Activated naive CD4-positive, alpha-beta T cell treated with anti-CD3 and anti-CD28 coated beads for 36 hours (primary cell): Measurements from ENCODE around the gene ARHGEF28. TPM values are rescaled to one million over a fixed set of nuclear protein-coding genes. Genes with fewer than 3 reads are reported as not detected.

Experiments used
- CTCF ChIA-PET: fragments of 350-600 bp; sonication (Branson Sonifier 250); formaldehyde crosslinking; loops from one replicate; lab custom pipeline; 2021; ENCODE audit warnings: antibody characterized with exemption; lab: Charles Lee
- DNase-seq: peaks from one replicate; pipeline ENCODE4 v3.0.0-alpha.2; 2020
- H3K27ac Mint-ChIP-seq: one replicate; pipeline ENCODE4 v1.8.0; 2021; ENCODE audit warnings: mild to moderate bottlenecking, mixed read lengths
- H3K27me3 Mint-ChIP-seq: one replicate; pipeline ENCODE4 v1.8.0; 2021; ENCODE audit warnings: low read depth, mixed read lengths
- H3K36me3 Mint-ChIP-seq: one replicate; pipeline ENCODE4 v1.8.0; 2021; ENCODE audit warnings: low read depth, mixed read lengths
- H3K4me1 Mint-ChIP-seq: one replicate; pipeline ENCODE4 v1.8.0; 2021; ENCODE audit warnings: low read depth, mixed read lengths
- H3K4me3 Mint-ChIP-seq: one replicate; pipeline ENCODE4 v1.8.0; 2021; ENCODE audit warnings: mild to moderate bottlenecking, moderate library complexity, mixed read lengths
- H3K9me3 Mint-ChIP-seq: one replicate; pipeline ENCODE4 v1.8.0; 2021; ENCODE audit warnings: mixed read lengths
- intact Hi-C: fragments of 100-400 bp; cut with micrococcal nuclease; formaldehyde crosslinking; loops from one replicate; pipeline ENCODE4 v1.15.1; 2023
- total RNA-seq, 2 experiments: library from RNA; stranded (reverse); gene quantifications; one replicate each; pipeline ENCODE4 v1.2.3, GENCODE V29; 2021

ARHGEF28 gene
- total RNA-seq, 2 experiments from 2014 or later, result not detected

DNA sequence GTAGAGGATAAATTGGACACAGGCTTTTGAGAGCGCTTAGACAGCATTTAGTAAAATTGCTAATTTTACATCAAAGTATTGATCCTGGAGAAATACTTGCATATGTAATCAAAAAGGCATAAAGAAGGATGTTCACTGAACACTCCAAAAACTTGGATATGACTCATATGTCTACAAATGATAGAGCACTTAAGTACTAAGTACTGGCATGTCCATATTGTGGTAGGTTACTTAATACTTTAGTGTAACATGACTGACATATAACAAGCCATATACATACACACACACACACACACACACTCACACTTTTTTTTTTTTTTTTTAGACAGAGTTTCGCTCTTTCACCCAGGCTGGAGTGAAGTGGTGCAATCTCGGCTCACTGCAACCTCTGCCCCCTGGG lies 361.9 kb downstream of the ARHGEF28 start:
- Mint-ChIP-seq H3K27ac (no peak overlapping the region), H3K4me1 (no peaks in the 10 kb centered on the region), H3K36me3 (no peaks in the 10 kb centered on the region), H3K4me3 (no peak overlapping the region), H3K27me3 (peaks cover 25% of the 10 kb centered on the region), H3K9me3 (no peaks in the 10 kb centered on the region)
- intact Hi-C loops, result no loop called here
- CTCF ChIA-PET, result interaction anchor here (0.9 kb wide), 1 partner anchor 10 kb away, joined by 3 read pairs; no protein-coding TSS in a partner anchor
- no peak for DNase-seq

DNA sequence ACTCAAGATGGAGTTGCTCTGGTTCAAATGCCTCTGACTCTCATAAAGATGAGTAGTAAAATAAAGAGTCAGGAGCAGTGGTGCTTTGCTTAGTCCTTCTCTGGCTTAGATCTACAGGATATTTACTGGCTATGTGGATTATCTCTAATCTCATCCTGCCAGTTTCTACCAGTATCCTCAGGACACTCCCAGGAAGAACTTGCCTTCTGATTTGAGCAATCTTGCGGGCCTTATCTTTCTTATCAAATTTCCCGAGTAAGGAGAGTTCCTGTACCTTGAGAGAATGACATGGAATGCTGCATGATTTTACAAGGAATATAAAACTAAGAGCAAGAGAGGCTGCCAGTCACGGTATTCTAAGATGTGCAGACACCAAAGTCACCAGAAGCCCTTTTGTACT lies 364.0 kb downstream of the ARHGEF28 start:
- peaks cover 6% of the 10 kb centered on the region for H3K9me3 Mint-ChIP-seq
- DNase-seq, result no peak

More for the DNA sequence above, 364.0 kb downstream of the ARHGEF28 start:
- peaks cover 20% of the 10 kb centered on the region for H3K27me3 Mint-ChIP-seq
- CTCF ChIA-PET, result no interaction called here
- no peaks in the 10 kb centered on the region for H3K4me1 Mint-ChIP-seq
- intact Hi-C loops, result no loop called here
- H3K36me3 Mint-ChIP-seq, result no peaks in the 10 kb centered on the region
- H3K4me3 Mint-ChIP-seq, result no peak overlapping the region
- no peak overlapping the region for H3K27ac Mint-ChIP-seq

Other genes starting within 250 kb of the ARHGEF28 start
- gene FOXD1, start 177.4 kb upstream of the ARHGEF28 start, total RNA-seq, result under 1 TPM; 0.12 TPM
- 1,000 to 10,000 TPM; 1,100 to 1,123 TPM for gene BTF3, start 127.8 kb upstream of the ARHGEF28 start, total RNA-seq
- gene ANKRA2, start 60.6 kb upstream of the ARHGEF28 start, total RNA-seq, result 10 to 100 TPM; 26.5 to 26.9 TPM
- 10 to 100 TPM; 25.3 to 28.5 TPM for gene UTP15, start 60.5 kb upstream of the ARHGEF28 start, total RNA-seq